H9 (cell line): ENCODE measurements around the gene LDB3. TPM values are rescaled to one million over a fixed set of nuclear protein-coding genes. Genes with fewer than 3 reads are reported as not detected.

Experiments used
- DNase-seq: peaks from one replicate; pipeline ENCODE4 v3.0.0-alpha.2; 2017
- H2AFZ ChIP-seq: one replicate; pipeline ENCODE4 v1.6.1; 2013; ENCODE audit warnings: mild to moderate bottlenecking, low read length, control low read depth, moderate library complexity
- H2AK5ac ChIP-seq: 2 replicates; pipeline ENCODE4 v1.6.1; 2013; ENCODE audit warnings: low read length, control low read depth, mixed read lengths; ENCODE audit not compliant: insufficient read length
- H2BK120ac ChIP-seq: one replicate; pipeline ENCODE4 v1.6.1; 2013; ENCODE audit warnings: low read depth, mild to moderate bottlenecking, low read length, control low read depth, inconsistent platforms; ENCODE audit not compliant: poor library complexity, severe bottlenecking
- H2BK12ac ChIP-seq: 2 replicates; pipeline ENCODE4 v1.6.1; 2013; ENCODE audit warnings: low read length, control low read depth, mixed read lengths, low read depth; ENCODE audit not compliant: insufficient read length
- H2BK15ac ChIP-seq: 2 replicates; pipeline ENCODE4 v1.6.1; 2013; ENCODE audit warnings: low read depth, low read length, control low read depth
- H2BK20ac ChIP-seq: one replicate; pipeline ENCODE4 v1.6.1; 2013; ENCODE audit warnings: low read depth, mild to moderate bottlenecking, low read length, control low read depth, inconsistent platforms; ENCODE audit not compliant: poor library complexity, severe bottlenecking
- H2BK5ac ChIP-seq: 2 replicates; pipeline ENCODE4 v1.6.1; 2013; ENCODE audit warnings: low read length, control low read depth, mixed read lengths; ENCODE audit not compliant: insufficient read length
- H3K14ac ChIP-seq: 2 replicates; pipeline ENCODE4 v1.6.1; 2013; ENCODE audit warnings: low read length, control low read depth; ENCODE audit not compliant: insufficient read depth
- H3K18ac ChIP-seq: 2 replicates; pipeline ENCODE4 v1.6.1; 2013; ENCODE audit warnings: low read depth, mild to moderate bottlenecking, mixed read lengths, low read length, control low read depth; ENCODE audit not compliant: insufficient read length
- H3K23ac ChIP-seq: 2 replicates; pipeline ENCODE4 v1.6.1; 2013; ENCODE audit warnings: low read length, control low read depth, mixed read lengths, low read depth; ENCODE audit not compliant: insufficient read length
- H3K23me2 ChIP-seq: 2 replicates; pipeline ENCODE4 v1.6.1; 2013; ENCODE audit warnings: low read depth, mild to moderate bottlenecking, mixed read lengths, low read length, control low read depth; ENCODE audit not compliant: insufficient read length, poor library complexity, severe bottlenecking
- H3K27ac ChIP-seq: 2 replicates; pipeline ENCODE4 v1.5.1; 2013; ENCODE audit warnings: low read length, control low read depth, mixed read lengths, low read depth; ENCODE audit not compliant: insufficient read length
- H3K27me3 ChIP-seq: 2 replicates; pipeline ENCODE4 v1.6.1; 2013; ENCODE audit warnings: low read length, control low read depth, inconsistent platforms; ENCODE audit not compliant: insufficient read depth
- H3K4ac ChIP-seq: 2 replicates; pipeline ENCODE4 v1.6.1; 2013; ENCODE audit warnings: low read depth, mild to moderate bottlenecking, control low read depth, inconsistent platforms, low read length, moderate library complexity
- H3K4me1 ChIP-seq: 2 replicates; pipeline ENCODE4 v1.6.1; 2013; ENCODE audit warnings: low read length, control low read depth, inconsistent platforms; ENCODE audit not compliant: insufficient read depth
- H3K4me2 ChIP-seq: 2 replicates; pipeline ENCODE4 v1.6.1; 2013; ENCODE audit warnings: low read length, control low read depth, mixed read lengths; ENCODE audit not compliant: insufficient read length, insufficient read depth
- H3K56ac ChIP-seq: 2 replicates; pipeline ENCODE4 v1.6.1; 2013; ENCODE audit warnings: low read depth, mild to moderate bottlenecking, mixed read lengths, low read length, control low read depth; ENCODE audit not compliant: insufficient read length
- H3K79me1 ChIP-seq: 2 replicates; pipeline ENCODE4 v1.6.1; 2013; ENCODE audit warnings: low read depth, mild to moderate bottlenecking, moderate library complexity, low read length, control low read depth, inconsistent platforms; ENCODE audit not compliant: insufficient read depth, poor library complexity, severe bottlenecking
- H3K79me2 ChIP-seq: 2 replicates; pipeline ENCODE4 v1.6.1; 2013; ENCODE audit warnings: low read length, control low read depth, inconsistent platforms; ENCODE audit not compliant: insufficient read depth
- H3K9ac ChIP-seq: 2 replicates; pipeline ENCODE4 v1.6.1; 2013; ENCODE audit warnings: low read length, control low read depth, mixed read lengths; ENCODE audit not compliant: insufficient read length; ENCODE audit errors: extremely low read depth
- H3K9me3 ChIP-seq: one replicate; pipeline ENCODE4 v1.6.1; 2013; ENCODE audit warnings: low read depth, low read length, inconsistent platforms; ENCODE audit not compliant: control insufficient read depth
- H3T11ph ChIP-seq: one replicate; pipeline ENCODE4 v1.6.1; 2013; ENCODE audit warnings: mild to moderate bottlenecking, low read length, control low read depth, inconsistent platforms
- H4K20me1 ChIP-seq: one replicate; pipeline ENCODE4 v1.6.1; 2013; ENCODE audit not compliant: control insufficient read depth, insufficient read length, insufficient read depth
- H4K5ac ChIP-seq: 2 replicates; pipeline ENCODE4 v1.6.1; 2013; ENCODE audit warnings: low read depth, mild to moderate bottlenecking, mixed read lengths, low read length, control low read depth; ENCODE audit not compliant: insufficient read length
- H4K8ac ChIP-seq: replicated peaks from 2 replicates; pipeline ENCODE4 v1.6.1; 2013; ENCODE audit warnings: low read length, control low read depth, mixed read lengths, low read depth; ENCODE audit not compliant: insufficient read length
- H4K91ac ChIP-seq: 2 replicates; pipeline ENCODE4 v1.6.1; 2013; ENCODE audit warnings: low read depth, mild to moderate bottlenecking, moderate library complexity, mixed read lengths, low read length, control low read depth; ENCODE audit not compliant: insufficient read length
- H3K27ac Mint-ChIP-seq, 3 experiments: 2 replicates in 2 of 3; 3 replicates in 1 of 3; pipeline ENCODE4 v1.8.0; 2020 to 2021; ENCODE audit warnings: mixed read lengths in 3 of 3, mild to moderate bottlenecking in 1 of 3, moderate library complexity in 1 of 3
- H3K27me3 Mint-ChIP-seq: 2 replicates; pipeline ENCODE4 v1.8.0; 2021; ENCODE audit warnings: low read depth, mild to moderate bottlenecking, moderate library complexity, mixed read lengths
- H3K36me3 Mint-ChIP-seq, 3 experiments: 2 replicates in 2 of 3; 3 replicates in 1 of 3; pipeline ENCODE4 v1.8.0; 2020 to 2021; ENCODE audit warnings: low read depth in 3 of 3, mixed read lengths in 3 of 3; ENCODE audit not compliant: insufficient read depth in 1 of 3
- H3K4me1 Mint-ChIP-seq, 2 experiments: 2 replicates each; pipeline ENCODE4 v1.8.0; 2020; ENCODE audit warnings: mixed read lengths in 2 of 2
- H3K4me3 Mint-ChIP-seq, 2 experiments: 2 replicates in 1 of 2; 3 replicates in 1 of 2; pipeline ENCODE4 v1.8.0; 2020 to 2021; ENCODE audit warnings: mild to moderate bottlenecking in 2 of 2, mixed read lengths in 2 of 2, moderate library complexity in 1 of 2
- H3K9me3 Mint-ChIP-seq, 2 experiments: 2 replicates in 1 of 2; 3 replicates in 1 of 2; pipeline ENCODE4 v1.8.0; 2020; ENCODE audit warnings: mild to moderate bottlenecking in 2 of 2, mixed read lengths in 2 of 2, moderate library complexity in 1 of 2
- WGBS: extraction: QIAGEN DNeasy Blood & Tissue Kit; methylation state at CpG from one replicate; pipeline ENCODE4 v1.1.7; 2013; ENCODE audit warnings: missing lambda C conversion rate, low lambda C conversion rate, mixed read lengths; ENCODE audit not compliant: insufficient read length; ENCODE audit errors: extremely low coverage; 5-methylcytosine and 5-hydroxymethylcytosine counted together
- total RNA-seq: library from RNA; stranded (reverse); gene quantifications from 2 replicates; pipeline ENCODE4 v1.2.1, GENCODE V29; 2021
- TF ChIP-seq, protein P1 (sequence below): fragments of 200-600 bp; sonication (generic); conservative IDR thresholded peaks from 3 replicates; pipeline ENCODE4 v1.8.0; 2021; ENCODE audit warnings: antibody characterized with exemption, mild to moderate bottlenecking

The LDB3 gene
- total RNA-seq, 1 experiment from 2014 or later, result 0.17 TPM

DNA sequence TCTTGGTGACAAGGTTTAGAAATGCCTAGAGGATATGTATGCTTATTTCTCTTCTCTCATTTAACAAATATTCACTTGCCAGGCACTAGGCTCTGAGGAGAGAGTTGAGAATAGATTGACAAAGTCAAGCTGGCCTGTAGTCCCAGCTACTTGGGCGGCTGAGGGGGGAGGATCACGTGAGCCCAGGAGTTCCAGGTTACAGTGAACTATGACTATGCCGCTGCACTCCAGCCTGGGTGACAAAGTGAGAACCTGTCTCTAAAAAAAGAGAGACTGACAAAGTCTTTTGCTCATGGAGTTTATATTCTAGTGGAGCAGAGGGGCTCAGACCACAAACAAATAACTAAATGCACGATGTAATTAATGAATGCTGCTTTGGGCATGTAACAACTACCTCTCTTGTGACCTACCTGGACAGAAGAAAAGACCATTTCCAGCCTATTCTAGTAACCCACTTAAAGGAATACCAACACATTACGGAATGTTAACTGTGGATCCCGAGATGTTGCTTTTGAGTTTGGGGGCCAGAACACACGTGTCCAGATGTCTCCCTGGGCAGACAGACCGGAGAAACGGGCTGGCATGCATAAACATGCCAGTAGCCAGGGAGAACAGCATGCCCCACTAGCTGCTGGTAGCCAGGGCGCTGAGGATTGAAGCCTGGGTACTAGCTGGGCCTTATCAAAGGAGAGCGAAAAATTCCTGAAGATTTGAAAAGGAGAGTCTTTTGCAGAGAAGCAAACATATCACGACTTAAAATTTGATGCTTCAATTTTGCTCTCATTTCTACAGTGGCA lies 85.5 kb downstream of the LDB3 start:
- Mint-ChIP-seq H3K4me3 (peak overlapping the region in 1 of 2 experiments; percentile 49; a peak in 3 of 5 replicates), H3K27me3 (no peaks in the 10 kb centered on the region), H3K36me3 (peaks cover 6 to 10% (median 8%) of the 10 kb centered on the region in 3 experiments; a peak in 5 of 7 replicates), H3K27ac (peak overlapping the region in 2 of 3 experiments; percentile 56 to 74; a peak in 3 of 7 replicates), H3K9me3 (no peaks in the 10 kb centered on the region), H3K4me1 (peaks cover 33% of the 10 kb centered on the region in 2 experiments)
- H2BK15ac ChIP-seq, result no peak overlapping the region
- no peak overlapping the region for H4K91ac ChIP-seq
- H3K27me3 ChIP-seq, result no peaks in the 10 kb centered on the region
- no peak overlapping the region for H2BK12ac ChIP-seq
- no peak overlapping the region for H3T11ph ChIP-seq
- H3K79me2 ChIP-seq, result peaks cover 23% of the 10 kb centered on the region
- H4K5ac ChIP-seq, result no peak overlapping the region
- no peak overlapping the region for H2BK20ac ChIP-seq
- no peak overlapping the region for H3K18ac ChIP-seq
- DNase-seq, result no peak
- no peak overlapping the region for H3K14ac ChIP-seq
- H3K23ac ChIP-seq, result no peak overlapping the region
- H3K79me1 ChIP-seq, result no peaks in the 10 kb centered on the region
- H3K9me3 ChIP-seq, result no peaks in the 10 kb centered on the region
- H2AFZ ChIP-seq, result no peak overlapping the region
- peaks cover 1% of the 10 kb centered on the region; the same call in 1 of the 2 replicates for H3K4me1 ChIP-seq
- TF ChIP-seq, protein P1, sequence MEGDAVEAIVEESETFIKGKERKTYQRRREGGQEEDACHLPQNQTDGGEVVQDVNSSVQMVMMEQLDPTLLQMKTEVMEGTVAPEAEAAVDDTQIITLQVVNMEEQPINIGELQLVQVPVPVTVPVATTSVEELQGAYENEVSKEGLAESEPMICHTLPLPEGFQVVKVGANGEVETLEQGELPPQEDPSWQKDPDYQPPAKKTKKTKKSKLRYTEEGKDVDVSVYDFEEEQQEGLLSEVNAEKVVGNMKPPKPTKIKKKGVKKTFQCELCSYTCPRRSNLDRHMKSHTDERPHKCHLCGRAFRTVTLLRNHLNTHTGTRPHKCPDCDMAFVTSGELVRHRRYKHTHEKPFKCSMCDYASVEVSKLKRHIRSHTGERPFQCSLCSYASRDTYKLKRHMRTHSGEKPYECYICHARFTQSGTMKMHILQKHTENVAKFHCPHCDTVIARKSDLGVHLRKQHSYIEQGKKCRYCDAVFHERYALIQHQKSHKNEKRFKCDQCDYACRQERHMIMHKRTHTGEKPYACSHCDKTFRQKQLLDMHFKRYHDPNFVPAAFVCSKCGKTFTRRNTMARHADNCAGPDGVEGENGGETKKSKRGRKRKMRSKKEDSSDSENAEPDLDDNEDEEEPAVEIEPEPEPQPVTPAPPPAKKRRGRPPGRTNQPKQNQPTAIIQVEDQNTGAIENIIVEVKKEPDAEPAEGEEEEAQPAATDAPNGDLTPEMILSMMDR, result no peak
- H2BK5ac ChIP-seq, result no peak overlapping the region
- H3K56ac ChIP-seq, result no peak overlapping the region
- WGBS, result no CpG with 5 or more reads among the region's 12 CpGs
- peaks cover 4% of the 10 kb centered on the region for H4K20me1 ChIP-seq
- no peak overlapping the region for H2BK120ac ChIP-seq
- no peak overlapping the region for H2AK5ac ChIP-seq
- no peaks in the 10 kb centered on the region for H3K23me2 ChIP-seq
- H3K4ac ChIP-seq, result no peak overlapping the region
- H4K8ac ChIP-seq, result no peak overlapping the region
- H3K9ac ChIP-seq, result no peak overlapping the region
- no peak overlapping the region for H3K27ac ChIP-seq
- peak overlapping the region; percentile 3 for H3K4me2 ChIP-seq
